Measurements from ENCODE around the gene SLC25A46.

DNA sequence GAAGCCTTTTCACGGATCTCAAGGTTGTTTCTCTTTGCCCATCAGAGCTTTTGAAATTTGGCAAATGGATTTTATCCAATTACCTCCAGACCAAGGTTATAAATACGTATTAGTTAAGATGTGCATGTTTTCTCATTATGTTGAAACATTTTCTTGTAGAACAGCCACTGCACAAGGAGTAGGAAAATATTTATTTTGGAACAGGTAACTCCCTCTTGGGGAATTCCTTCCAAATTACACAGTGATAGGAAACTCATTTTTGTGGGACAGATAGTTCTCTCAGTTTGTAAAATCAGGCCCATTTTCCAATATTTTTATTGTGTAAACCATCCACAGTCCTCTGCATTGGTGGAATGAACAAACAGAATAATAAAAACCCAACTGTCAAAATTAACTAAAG, 35.3 kb upstream of the SLC25A46 start:
- TF ChIP-seq TAF1 (IDR thresholded peaks at IDR 0.05; ENCODE audit: borderline replicate concordance, insufficient read depth, low read length) (no peak), POLR2AphosphoS5 (IDR thresholded peaks at IDR 0.05; ENCODE audit: low read depth, low read length) (no peak), FOXP2 (optimal IDR thresholded peaks at IDR 0.05; ENCODE audit: borderline replicate concordance, extremely low read depth, extremely low read length, insufficient read depth) (no peak), REST (IDR thresholded peaks at IDR 0.05; ENCODE audit: insufficient read depth in 1 of 2, low read depth in 2 of 2, low read length in 2 of 2) (no peak)

All from PFSK-1 (cell line).